CD14-positive monocyte (primary cell): ENCODE measurements around the gene PDXP. TPM values are rescaled to one million over a fixed set of nuclear protein-coding genes. Genes with fewer than 3 reads are reported as not detected.

Experiments used
- DNase-seq, 3 donors: peaks; one replicate each; pipeline ENCODE4 v3.0.0-alpha.2; 2011 to 2022
- H2AFZ ChIP-seq: 2 replicates; pipeline ENCODE4 v1.6.0; 2012; ENCODE audit warnings: mild to moderate bottlenecking, low read depth, low read length, inconsistent platforms; ENCODE audit not compliant: insufficient read depth, poor library complexity, severe bottlenecking
- H3K27ac ChIP-seq, 2 donors: 1 replicate in 1 of 2; 2 replicates in 1 of 2; pipeline ENCODE4 v1.5.1; 2012 to 2013; ENCODE audit warnings: low read length in 2 of 2, control low read depth in 1 of 2, inconsistent platforms in 1 of 2, low read depth in 1 of 2, mild to moderate bottlenecking in 1 of 2
- H3K27me3 ChIP-seq, 2 donors: one replicate each; pipeline versions ENCODE4 v1.6.0 to v1.6.1; 2011 to 2013; ENCODE audit warnings: low read length in 2 of 2; ENCODE audit not compliant: control insufficient read depth in 2 of 2, insufficient read depth in 2 of 2
- H3K36me3 ChIP-seq, 2 donors: replicated peaks in 1 of 2; 1 replicate in 1 of 2; 2 replicates in 1 of 2; pipeline versions ENCODE4 v1.5.1 to v1.6.1; 2012 to 2013; ENCODE audit warnings: low read length in 2 of 2, control low read depth in 1 of 2, inconsistent platforms in 1 of 2, mild to moderate bottlenecking in 1 of 2; ENCODE audit not compliant: insufficient read depth in 2 of 2, control insufficient read depth in 1 of 2
- H3K4me1 ChIP-seq, 2 donors: 1 replicate in 1 of 2; 2 replicates in 1 of 2; pipeline versions ENCODE4 v1.5.1 to v1.6.1; 2012 to 2013; ENCODE audit warnings: low read length in 2 of 2, control low read depth in 1 of 2, inconsistent platforms in 1 of 2, mild to moderate bottlenecking in 1 of 2, moderate library complexity in 1 of 2; ENCODE audit not compliant: insufficient read depth in 2 of 2, control insufficient read depth in 1 of 2
- H3K4me2 ChIP-seq: replicated peaks from 2 replicates; pipeline ENCODE3; 2012; ENCODE audit warnings: low read length, moderate library complexity, mild to moderate bottlenecking; ENCODE audit not compliant: poor library complexity, severe bottlenecking; ENCODE audit errors: extremely low read depth
- H3K4me3 ChIP-seq, 3 experiments: fragments of 200-600 bp in 1 of 3; sonication (generic) in 1 of 3; replicated peaks in 1 of 3; 1 replicate in 2 of 3; 2 replicates in 1 of 3; pipeline ENCODE4 v1.5.1; 2011 to 2013; ENCODE audit warnings: low read length in 3 of 3, mild to moderate bottlenecking in 3 of 3, control low read depth in 2 of 3, low read depth in 2 of 3, inconsistent platforms in 1 of 3, moderate library complexity in 1 of 3
- H3K79me2 ChIP-seq: 2 replicates; pipeline ENCODE4 v1.6.0; 2012; ENCODE audit warnings: mild to moderate bottlenecking, control low read depth, inconsistent platforms, low read length, moderate library complexity; ENCODE audit not compliant: insufficient read depth
- H3K9ac ChIP-seq: 2 replicates; pipeline ENCODE4 v1.6.0; 2017; ENCODE audit warnings: low read length, mild to moderate bottlenecking; ENCODE audit not compliant: insufficient read depth, poor library complexity, severe bottlenecking
- H3K9me3 ChIP-seq, 2 donors: replicated peaks in 1 of 2; 1 replicate in 1 of 2; 2 replicates in 1 of 2; pipeline versions ENCODE4 v1.5.1 to v1.6.1; 2012 to 2013; ENCODE audit warnings: low read length in 2 of 2, control low read depth in 1 of 2; ENCODE audit not compliant: control insufficient read depth in 1 of 2, insufficient read depth in 1 of 2
- H4K20me1 ChIP-seq: 2 replicates; pipeline ENCODE4 v1.6.0; 2012; ENCODE audit warnings: mild to moderate bottlenecking, low read length, control low read depth, moderate library complexity; ENCODE audit not compliant: insufficient read depth
- H3K27ac Mint-ChIP-seq, 7 donors: one replicate each; pipeline ENCODE4 v1.8.0; 2020; ENCODE audit warnings: mild to moderate bottlenecking in 7 of 7, mixed read lengths in 7 of 7, moderate library complexity in 6 of 7, inconsistent platforms in 2 of 7
- H3K27me3 Mint-ChIP-seq, 3 donors: one replicate each; pipeline ENCODE4 v1.8.0; 2021 to 2022; ENCODE audit warnings: low read depth in 3 of 3, mild to moderate bottlenecking in 3 of 3, mixed read lengths in 3 of 3, moderate library complexity in 3 of 3, inconsistent platforms in 1 of 3
- H3K36me3 Mint-ChIP-seq, 2 donors: one replicate each; pipeline ENCODE4 v1.8.0; 2020; ENCODE audit warnings: mixed read lengths in 2 of 2, inconsistent platforms in 1 of 2, mild to moderate bottlenecking in 1 of 2
- H3K4me1 Mint-ChIP-seq: one replicate; pipeline ENCODE4 v1.8.0; 2020; ENCODE audit warnings: mild to moderate bottlenecking, mixed read lengths
- H3K4me3 Mint-ChIP-seq, 2 donors: one replicate each; pipeline ENCODE4 v1.8.0; 2020; ENCODE audit warnings: mild to moderate bottlenecking in 2 of 2, mixed read lengths in 2 of 2, moderate library complexity in 1 of 2
- H3K9me3 Mint-ChIP-seq, 7 donors: one replicate each; pipeline ENCODE4 v1.8.0; 2020 to 2022; ENCODE audit warnings: mixed read lengths in 7 of 7, mild to moderate bottlenecking in 6 of 7, moderate library complexity in 6 of 7, inconsistent platforms in 2 of 7
- CTCF ChIP-seq: fragments of 200-600 bp; IDR thresholded peaks from one replicate; pipeline ENCODE4 v1.8.0; 2022; ENCODE audit warnings: antibody characterized with exemption, mild to moderate bottlenecking
- WGBS: methylation state at CpG from one replicate; pipeline ENCODE4 v1.1.5; 2013; ENCODE audit warnings: missing lambda C conversion rate; ENCODE audit not compliant: insufficient coverage; 5-methylcytosine and 5-hydroxymethylcytosine counted together
- intact Hi-C, 2 donors: fragments of 100-400 bp; cut with micrococcal nuclease; formaldehyde crosslinking; loops; one replicate each; pipeline versions ENCODE4 v1.15.0 to v1.15.1; 2023
- polyA plus RNA-seq, 3 donors: library from polyadenylated mRNA; depleted of rRNA in 1 of 3; unstranded in 2 of 3; stranded (reverse) in 1 of 3; fragments of 300-500 nt in 2 of 3; fragments of >200 nt in 1 of 3; fragmentation: Illumina TruSeq in 2 of 3; gene quantifications; 1 replicate in 2 of 3; 2 replicates in 1 of 3; pipeline ENCODE4 v1.2.3, GENCODE V29; 2012 to 2021

The PDXP gene
- polyA plus RNA-seq, 3 donors, result 1.0 to 4.7 (median 4.3) TPM

- no peak overlapping the region for H3K4me2 ChIP-seq
- no peak overlapping the region for H3K4me3 Mint-ChIP-seq
- 0% methylated on average over 2 of the region's 3 CpGs for WGBS
- no peaks in the 10 kb centered on the region for H3K9me3 ChIP-seq
- peaks cover 42% of the 10 kb centered on the region for H3K4me1 Mint-ChIP-seq
- intact Hi-C loops, result no loop called here
- H3K4me3 ChIP-seq, result no peak overlapping the region
- no peak overlapping the region for H3K27ac Mint-ChIP-seq
- peaks cover 0 to 2% (median 0%) of the 10 kb centered on the region in 7 donors for H3K9me3 Mint-ChIP-seq
- H3K36me3 ChIP-seq, result no peaks in the 10 kb centered on the region
- DNase-seq, result no peak
- H3K27ac ChIP-seq, result no peak overlapping the region
- no peaks in the 10 kb centered on the region for H4K20me1 ChIP-seq
- no peaks in the 10 kb centered on the region for H3K27me3 ChIP-seq
- H3K36me3 Mint-ChIP-seq, result peaks cover 24 to 57% of the 10 kb centered on the region in 2 donors
- H3K79me2 ChIP-seq, result no peaks in the 10 kb centered on the region
- peaks cover 42 to 47% of the 10 kb centered on the region in 2 donors for H3K4me1 ChIP-seq
- no peak overlapping the region for H3K9ac ChIP-seq
- no peak overlapping the region for H2AFZ ChIP-seq
- no peak for TF ChIP-seq CTCF
- H3K27me3 Mint-ChIP-seq, result peaks cover 1 to 3% (median 2%) of the 10 kb centered on the region in 3 donors
These were observed 46.1 kb downstream of the PDXP start for GRCh38 chr22:37704645-37705044.

- Histone ChIP-seq H4K20me1 (no peaks in the 10 kb centered on the region), H3K9me3 (no peaks in the 10 kb centered on the region), H3K4me3 (no peak overlapping the region), H3K79me2 (no peaks in the 10 kb centered on the region), H3K4me2 (no peak overlapping the region), H3K27me3 (no peaks in the 10 kb centered on the region), H3K4me1 (peaks cover 42 to 46% of the 10 kb centered on the region in 2 donors), H3K36me3 (no peaks in the 10 kb centered on the region), H2AFZ (no peak overlapping the region), H3K27ac (no peak overlapping the region), H3K9ac (no peak overlapping the region)
- no peak for DNase-seq
- no peak for TF ChIP-seq CTCF
- peaks cover 0 to 2% (median 0%) of the 10 kb centered on the region in 7 donors for H3K9me3 Mint-ChIP-seq
- H3K4me3 Mint-ChIP-seq, result peak overlapping the region in 1 of 2 donors; percentile 28
- peaks cover 0 to 3% (median 1%) of the 10 kb centered on the region in 3 donors for H3K27me3 Mint-ChIP-seq
- peaks cover 28 to 60% of the 10 kb centered on the region in 2 donors for H3K36me3 Mint-ChIP-seq
- peak overlapping the region in 1 of 7 donors; percentile 40 for H3K27ac Mint-ChIP-seq
- intact Hi-C loops, result no loop called here
- peaks cover 41% of the 10 kb centered on the region for H3K4me1 Mint-ChIP-seq
- 100% methylated on average over 2 of the region's 3 CpGs for WGBS
These were observed 46.7 kb downstream of the PDXP start for GRCh38 chr22:37705205-37705604.
